Liver (tissue), 3 donors: ENCODE data around the gene SH3PXD2A.

Experiments
- CTCF ChIP-seq: fragments of 150-350 bp; IDR thresholded peaks from 2 replicates; pipeline ENCODE4 v1.5.1; 2017; ENCODE audit warnings: improper control_type of control experiment, low read depth, low read length; ENCODE audit not compliant: missing input control
- EGR1 ChIP-seq, 2 donors: IDR thresholded peaks; 2 replicates each; pipeline ENCODE4 v1.6.1; 2016 to 2018; ENCODE audit warnings: antibody characterized with exemption in 2 of 2, low read depth in 2 of 2
- GABPA ChIP-seq, 2 donors: IDR thresholded peaks in 1 of 2; conservative IDR thresholded peaks in 1 of 2; 2 replicates each; pipeline ENCODE4 v1.6.1; 2016; ENCODE audit warnings: antibody characterized with exemption in 2 of 2, mild to moderate bottlenecking in 1 of 2, moderate library complexity in 1 of 2
- HNF4A ChIP-seq, 2 donors: conservative IDR thresholded peaks; 2 replicates each; pipeline ENCODE4 v1.6.1; 2016; ENCODE audit warnings: antibody characterized with exemption in 2 of 2, mild to moderate bottlenecking in 2 of 2
- JUND ChIP-seq, 2 donors: IDR thresholded peaks; 2 replicates each; pipeline ENCODE4 v1.6.1; 2016; ENCODE audit warnings: antibody characterized with exemption in 2 of 2
- RAD21 ChIP-seq, 2 donors: IDR thresholded peaks; 2 replicates each; pipeline ENCODE4 v1.6.1; 2016; ENCODE audit warnings: antibody characterized with exemption in 2 of 2, mild to moderate bottlenecking in 2 of 2
- REST ChIP-seq: IDR thresholded peaks from 2 replicates; pipeline ENCODE4 v1.6.1; 2016; ENCODE audit warnings: antibody characterized with exemption, mild to moderate bottlenecking
- RXRA ChIP-seq, 2 donors: IDR thresholded peaks; 2 replicates each; pipeline ENCODE4 v1.6.1; 2017 to 2018; ENCODE audit warnings: antibody characterized with exemption in 2 of 2, mild to moderate bottlenecking in 1 of 2
- TAF1 ChIP-seq: conservative IDR thresholded peaks from 2 replicates; pipeline ENCODE4 v1.6.1; 2016; ENCODE audit warnings: antibody characterized with exemption, mild to moderate bottlenecking
- YY1 ChIP-seq: IDR thresholded peaks from 2 replicates; pipeline ENCODE4 v1.6.1; 2016; ENCODE audit warnings: antibody characterized with exemption, mild to moderate bottlenecking
- ZBTB33 ChIP-seq: IDR thresholded peaks from 2 replicates; pipeline ENCODE4 v1.6.1; 2016; ENCODE audit warnings: antibody characterized with exemption
- donor health status: healthy.
- donor health status: healthy.

GRCh38 chr10:103548581-103549348 lies 306.6 kb downstream of the SH3PXD2A start:
- TF ChIP-seq GABPA (IDR thresholded peaks at IDR 0.05 in 1 of 2, conservative IDR thresholded peaks at IDR 0.05 in 1 of 2), result no peak
- TF ChIP-seq CTCF, result no peak
- TF ChIP-seq JUND (IDR thresholded peaks at IDR 0.05), result no peak
- TF ChIP-seq ZBTB33, result no peak
- no peak for TF ChIP-seq TAF1
- TF ChIP-seq RXRA (IDR thresholded peaks at IDR 0.05), result no peak
- TF ChIP-seq REST, result no peak
- TF ChIP-seq HNF4A (conservative IDR thresholded peaks at IDR 0.05), result no peak
- no peak for TF ChIP-seq YY1
- TF ChIP-seq RAD21 (IDR thresholded peaks at IDR 0.05), result no peak
- no peak for TF ChIP-seq EGR1 (IDR thresholded peaks at IDR 0.05; ENCODE audit: low read depth in 2 of 2)
